ENCODE data around the gene FAM174C.

DNA sequence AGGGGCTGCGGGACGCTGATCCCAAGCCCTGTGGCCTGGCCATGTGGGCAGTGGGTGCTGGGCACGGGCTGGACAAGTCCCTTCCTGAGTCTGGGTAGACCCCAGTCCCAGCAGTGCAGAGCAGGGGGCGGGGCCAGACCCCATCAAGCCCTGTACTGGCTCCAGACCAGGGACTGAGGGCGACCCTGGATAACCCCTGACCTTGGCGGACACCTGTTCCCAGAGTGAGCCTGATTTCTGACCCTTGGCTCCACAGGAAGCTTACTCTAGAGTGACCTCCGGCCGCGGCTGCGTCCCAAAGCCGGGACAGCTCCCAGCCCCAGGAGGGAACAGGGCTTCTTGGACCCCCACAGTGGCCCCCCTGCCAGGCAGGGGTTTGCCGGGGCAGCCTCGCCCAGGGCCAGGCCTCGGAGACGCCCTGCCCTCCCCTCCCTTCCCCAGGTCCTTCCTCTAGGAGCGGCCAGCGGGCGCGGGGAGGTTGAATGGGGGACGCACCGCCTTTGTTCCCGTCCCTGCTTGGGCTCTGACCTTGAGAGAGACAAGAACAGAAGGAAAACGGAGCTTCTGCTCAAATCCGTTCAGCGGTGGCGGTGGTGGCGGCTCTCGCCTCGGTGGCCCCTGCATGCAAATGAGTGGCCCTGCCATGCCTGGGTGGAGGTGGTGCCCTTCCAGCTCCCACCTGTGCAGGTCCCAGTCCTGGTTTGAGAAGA is 8.0 kb downstream of the FAM174C start:
- TF ChIP-seq, protein P1, sequence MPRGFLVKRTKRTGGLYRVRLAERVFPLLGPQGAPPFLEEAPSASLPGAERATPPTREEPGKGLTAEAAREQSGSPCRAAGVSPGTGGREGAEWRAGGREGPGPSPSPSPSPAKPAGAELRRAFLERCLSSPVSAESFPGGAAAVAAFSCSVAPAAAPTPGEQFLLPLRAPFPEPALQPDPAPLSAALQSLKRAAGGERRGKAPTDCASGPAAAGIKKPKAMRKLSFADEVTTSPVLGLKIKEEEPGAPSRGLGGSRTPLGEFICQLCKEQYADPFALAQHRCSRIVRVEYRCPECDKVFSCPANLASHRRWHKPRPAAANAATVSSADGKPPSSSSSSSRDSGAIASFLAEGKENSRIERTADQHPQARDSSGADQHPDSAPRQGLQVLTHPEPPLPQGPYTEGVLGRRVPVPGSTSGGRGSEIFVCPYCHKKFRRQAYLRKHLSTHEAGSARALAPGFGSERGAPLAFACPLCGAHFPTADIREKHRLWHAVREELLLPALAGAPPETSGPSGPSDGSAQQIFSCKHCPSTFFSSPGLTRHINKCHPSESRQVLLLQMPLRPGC (tag by site-specific recombination; IDR thresholded peaks at IDR 0.05): no peak
- no peak for TF ChIP-seq ZNF23 (tag by site-specific recombination; IDR thresholded peaks at IDR 0.05; ENCODE audit: borderline replicate concordance)
- TF ChIP-seq, protein P2, sequence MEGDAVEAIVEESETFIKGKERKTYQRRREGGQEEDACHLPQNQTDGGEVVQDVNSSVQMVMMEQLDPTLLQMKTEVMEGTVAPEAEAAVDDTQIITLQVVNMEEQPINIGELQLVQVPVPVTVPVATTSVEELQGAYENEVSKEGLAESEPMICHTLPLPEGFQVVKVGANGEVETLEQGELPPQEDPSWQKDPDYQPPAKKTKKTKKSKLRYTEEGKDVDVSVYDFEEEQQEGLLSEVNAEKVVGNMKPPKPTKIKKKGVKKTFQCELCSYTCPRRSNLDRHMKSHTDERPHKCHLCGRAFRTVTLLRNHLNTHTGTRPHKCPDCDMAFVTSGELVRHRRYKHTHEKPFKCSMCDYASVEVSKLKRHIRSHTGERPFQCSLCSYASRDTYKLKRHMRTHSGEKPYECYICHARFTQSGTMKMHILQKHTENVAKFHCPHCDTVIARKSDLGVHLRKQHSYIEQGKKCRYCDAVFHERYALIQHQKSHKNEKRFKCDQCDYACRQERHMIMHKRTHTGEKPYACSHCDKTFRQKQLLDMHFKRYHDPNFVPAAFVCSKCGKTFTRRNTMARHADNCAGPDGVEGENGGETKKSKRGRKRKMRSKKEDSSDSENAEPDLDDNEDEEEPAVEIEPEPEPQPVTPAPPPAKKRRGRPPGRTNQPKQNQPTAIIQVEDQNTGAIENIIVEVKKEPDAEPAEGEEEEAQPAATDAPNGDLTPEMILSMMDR (tag by site-specific recombination; IDR thresholded peaks at IDR 0.05): no peak
